Spleen (tissue), 13 donors: ENCODE measurements around the gene HNRNPA2B1. TPM values are rescaled to one million over a fixed set of nuclear protein-coding genes. Genes with fewer than 3 reads are reported as not detected.
A peak's percentile ranks its signal among the peaks of the same experiment; 100 is the strongest.

Source experiments
- DNase-seq: peaks from one replicate; pipeline ENCODE4 v3.0.0-alpha.2; 2020
- H3K27ac ChIP-seq, 8 donors: fragments of 200-600 bp; sonication (generic) in 7 of 8; 1 replicate in 4 of 8; 2 replicates in 4 of 8; pipeline versions ENCODE4 v1.5.0 to v1.8.0; 2016 to 2021; ENCODE audit warnings: inconsistent platforms in 4 of 8, mild to moderate bottlenecking in 4 of 8, moderate library complexity in 1 of 8
- H3K27me3 ChIP-seq, 7 donors: fragments of 200-600 bp; sonication (generic) in 6 of 7; replicated peaks in 1 of 7; 1 replicate in 4 of 7; 2 replicates in 3 of 7; pipeline versions ENCODE4 v1.5.0 to v1.8.0; 2016 to 2021; ENCODE audit warnings: inconsistent platforms in 3 of 7, mild to moderate bottlenecking in 1 of 7
- H3K36me3 ChIP-seq, 6 donors: fragments of 200-600 bp; sonication (generic) in 5 of 6; 1 replicate in 4 of 6; 2 replicates in 2 of 6; pipeline versions ENCODE4 v1.5.0 to v1.8.0; 2016 to 2021; ENCODE audit warnings: inconsistent platforms in 2 of 6
- H3K4me1 ChIP-seq, 6 donors: fragments of 200-600 bp; sonication (generic) in 5 of 6; 1 replicate in 3 of 6; 2 replicates in 3 of 6; pipeline versions ENCODE4 v1.5.0 to v1.8.0; 2016 to 2021; ENCODE audit warnings: inconsistent platforms in 3 of 6
- H3K4me3 ChIP-seq, 8 donors: fragments of 200-600 bp; sonication (generic) in 7 of 8; 1 replicate in 4 of 8; 2 replicates in 4 of 8; pipeline versions ENCODE4 v1.5.0 to v1.8.0; 2016 to 2021; ENCODE audit warnings: inconsistent platforms in 4 of 8, mild to moderate bottlenecking in 4 of 8, moderate library complexity in 2 of 8
- H3K9me3 ChIP-seq, 8 donors: fragments of 200-600 bp; sonication (generic) in 7 of 8; 1 replicate in 4 of 8; 2 replicates in 4 of 8; pipeline versions ENCODE4 v1.5.0 to v1.8.0; 2016 to 2021; ENCODE audit warnings: inconsistent platforms in 4 of 8
- POLR2A ChIP-seq, 3 donors: fragments of 450-650 bp; IDR thresholded peaks; one replicate each; pipeline ENCODE4 v1.5.1; 2017; ENCODE audit warnings: antibody characterized with exemption in 3 of 3, mild to moderate bottlenecking in 1 of 3
- POLR2AphosphoS5 ChIP-seq, 3 donors: sonication (generic); formaldehyde crosslinking; IDR thresholded peaks; one replicate each; pipeline ENCODE4 v1.5.1; 2017; ENCODE audit warnings: antibody characterized with exemption in 3 of 3
- WGBS, 5 donors: extraction: QIAGEN DNeasy Blood & Tissue Kit in 3 of 5; methylation state at CpG; one replicate each; pipeline versions ENCODE4 v1.1.5 to v1.1.7; 2013 to 2018; 5-methylcytosine and 5-hydroxymethylcytosine counted together
- intact Hi-C: fragments of 100-400 bp; cut with DNase I; formaldehyde crosslinking; loops from one replicate; pipeline ENCODE4 v1.15.0; 2023; ENCODE audit warnings: low total_unique reads
- long read RNA-seq, 2 donors: transcript quantifications; one replicate each; lab custom pipeline, GENCODE V29; 2026
- polyA plus RNA-seq, 3 donors: library from polyadenylated mRNA; stranded (reverse); fragments of 200-250 nt; gene quantifications; one replicate each; pipeline ENCODE4 v1.2.1, GENCODE V29; 2013
- total RNA-seq, 7 donors: library from RNA; depleted of rRNA in 3 of 7; stranded (reverse); fragments of >200 nt in 3 of 7; fragmentation: NEBNext Ultra II Directional in 4 of 7; extraction: Animal tissue kit (Norgen Biotek cat#: 25700) in 4 of 7; gene quantifications; one replicate each; pipeline versions ENCODE4 v1.1.0 to v1.2.1, GENCODE V29; 2016 to 2021
- TF ChIP-seq, protein P1 (sequence below), 11 experiments: fragments of 200-600 bp in 7 of 11; fragments of 450-650 bp in 4 of 11; sonication (generic) in 4 of 11; IDR thresholded peaks in 8 of 11; conservative IDR thresholded peaks in 3 of 11; 1 replicate in 7 of 11; 2 replicates in 4 of 11; pipeline versions ENCODE4 v1.4.0 to v1.8.0; 2016 to 2021; ENCODE audit warnings: antibody characterized with exemption in 11 of 11, inconsistent platforms in 4 of 11, mild to moderate bottlenecking in 1 of 11
- donor health status: healthy with polysubstance abuse.
- donor health status: DM: no; HTN: no; CAD: no; lungs with moderate emphysema.
- donor health status: DM: no; HTN: no; CAD: no.
- donor health status: Bipolar disorder and iron deficiency.
- donor health status: healthy.
- donor health status: DM: no; HTN: no; CAD: no.
- donor health status: DM: yes; HTN: yes; CAD: no.

The HNRNPA2B1 gene
- total RNA-seq (100 to 1,000 TPM; 267 to 549 (median 418) TPM), polyA plus RNA-seq (100 to 1,000 TPM; 509 to 690 (median 538) TPM)
- long read RNA-seq, donor 1, full-length matches to known transcripts = 144 of 542 reads
- long read RNA-seq, donor 1, partial matches to known transcripts = 358 of 542 reads
- long read RNA-seq, donor 1, other reads (novel, unspliced or antisense) = 40 of 542 reads
- long read RNA-seq, donor 2, full-length matches to known transcripts = 120 of 431 reads
- long read RNA-seq, donor 2, partial matches to known transcripts = 297 of 431 reads
- long read RNA-seq, donor 2, other reads (novel, unspliced or antisense) = 14 of 431 reads

DNA sequence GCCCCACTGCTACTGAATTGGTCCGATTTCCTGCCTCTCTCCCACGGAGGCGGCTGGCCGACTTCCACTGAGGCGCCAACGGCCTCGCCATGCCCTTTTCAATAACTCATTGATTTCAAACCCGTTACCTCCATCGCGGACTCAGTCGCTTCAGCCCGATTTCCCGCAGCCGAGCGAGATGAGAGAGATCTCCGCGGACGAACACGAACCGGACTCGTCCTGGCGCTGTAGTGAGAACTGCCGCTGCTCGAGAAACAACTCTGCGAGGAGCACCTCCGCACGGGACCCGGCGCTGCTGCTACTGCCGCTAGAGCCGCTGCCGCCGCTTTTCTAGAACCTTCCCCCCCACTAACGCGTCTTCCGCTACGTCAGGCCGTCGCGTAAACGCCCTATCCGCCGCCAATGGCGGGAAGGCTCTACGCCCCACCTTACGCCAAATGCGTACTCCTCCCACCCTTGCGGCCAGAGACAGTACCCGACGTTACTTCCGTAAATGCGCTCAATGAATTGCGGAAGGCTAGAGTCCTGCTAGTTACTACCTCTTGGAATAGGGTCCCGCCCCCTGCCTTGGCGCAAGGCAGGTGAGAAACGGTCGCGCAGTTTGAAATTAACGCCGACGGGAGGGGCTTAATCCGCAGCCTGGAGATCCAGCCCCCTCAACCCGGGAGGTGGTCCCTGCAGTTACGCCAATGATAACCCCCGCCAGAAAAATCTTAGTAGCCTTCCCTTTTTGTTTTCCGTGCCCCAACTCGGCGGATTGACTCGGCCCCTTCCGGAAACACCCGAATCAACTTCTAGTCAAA lies at the start of gene HNRNPA2B1:
HNRNPA2B1 (minus strand) TSS at position 303 of the 803 bp plus-strand sequence; CDS start at position 134, 169 bp downstream.
- 0 to 1% (median 0%) methylated on average over 62 to 71 of the region's 71 CpGs for WGBS, 5 donors
- intact Hi-C loops = loop anchor here (10.0 kb wide), 1 partner anchor 306 kb away; no protein-coding TSS in a partner anchor
- H3K4me1 ChIP-seq = peaks cover 43 to 69% (median 56%) of the 10 kb centered on the region in 6 donors
- peak; percentile 99 for DNase-seq
- peak within 1 kb of the TSS; percentile 51 to 93 (median 89) for H3K4me3 ChIP-seq
- H3K9me3 ChIP-seq = no peaks in the 10 kb centered on the region
- TF ChIP-seq, protein P1, sequence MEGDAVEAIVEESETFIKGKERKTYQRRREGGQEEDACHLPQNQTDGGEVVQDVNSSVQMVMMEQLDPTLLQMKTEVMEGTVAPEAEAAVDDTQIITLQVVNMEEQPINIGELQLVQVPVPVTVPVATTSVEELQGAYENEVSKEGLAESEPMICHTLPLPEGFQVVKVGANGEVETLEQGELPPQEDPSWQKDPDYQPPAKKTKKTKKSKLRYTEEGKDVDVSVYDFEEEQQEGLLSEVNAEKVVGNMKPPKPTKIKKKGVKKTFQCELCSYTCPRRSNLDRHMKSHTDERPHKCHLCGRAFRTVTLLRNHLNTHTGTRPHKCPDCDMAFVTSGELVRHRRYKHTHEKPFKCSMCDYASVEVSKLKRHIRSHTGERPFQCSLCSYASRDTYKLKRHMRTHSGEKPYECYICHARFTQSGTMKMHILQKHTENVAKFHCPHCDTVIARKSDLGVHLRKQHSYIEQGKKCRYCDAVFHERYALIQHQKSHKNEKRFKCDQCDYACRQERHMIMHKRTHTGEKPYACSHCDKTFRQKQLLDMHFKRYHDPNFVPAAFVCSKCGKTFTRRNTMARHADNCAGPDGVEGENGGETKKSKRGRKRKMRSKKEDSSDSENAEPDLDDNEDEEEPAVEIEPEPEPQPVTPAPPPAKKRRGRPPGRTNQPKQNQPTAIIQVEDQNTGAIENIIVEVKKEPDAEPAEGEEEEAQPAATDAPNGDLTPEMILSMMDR (IDR thresholded peaks at IDR 0.05 in 8 of 11, conservative IDR thresholded peaks at IDR 0.05 in 3 of 11) = peak in 7 of 11 experiments; percentile 7 to 56 (median 51)
- peak; percentile 100 for TF ChIP-seq POLR2AphosphoS5 (IDR thresholded peaks at IDR 0.05)
- TF ChIP-seq POLR2A (IDR thresholded peaks at IDR 0.05) = peak; percentile 100
- peak within 1 kb of the TSS; percentile 99 to 100 (median 100) for H3K27ac ChIP-seq
- H3K27me3 ChIP-seq = no peaks in the 10 kb centered on the region
- H3K36me3 ChIP-seq = peaks cover 0 to 41% (median 18%) of the 10 kb centered on the region in 6 donors

DNA sequence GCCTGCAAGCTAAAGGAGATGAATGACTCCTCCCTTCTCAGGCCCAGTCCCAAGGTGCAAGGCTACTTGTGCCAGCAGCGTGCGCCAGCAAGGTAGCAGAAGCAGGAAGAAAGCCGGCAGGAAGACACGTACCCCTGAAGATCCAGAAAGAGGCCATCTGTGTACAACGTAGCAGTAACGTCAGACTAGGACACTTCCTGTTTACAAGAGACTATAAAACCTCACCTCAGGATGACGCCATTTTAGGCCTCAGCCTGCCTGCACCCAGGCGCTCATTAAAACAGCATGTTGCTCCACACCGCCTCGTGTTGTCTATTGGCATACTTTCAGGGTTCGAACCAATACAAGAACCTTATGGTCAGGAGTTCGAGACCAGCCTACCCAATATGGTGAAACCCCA lies 49.7 kb upstream of the HNRNPA2B1 start:
- Histone ChIP-seq H3K27me3 (peaks cover 0 to 5% (median 0%) of the 10 kb centered on the region in 7 donors), H3K9me3 (no peaks in the 10 kb centered on the region), H3K4me3 (no peak overlapping the region), H3K27ac (no peak overlapping the region), H3K36me3 (no peaks in the 10 kb centered on the region), H3K4me1 (no peaks in the 10 kb centered on the region)
- WGBS, 5 donors = 72 to 85% (median 76%) methylated on average over 12 of the region's 12 CpGs
- TF ChIP-seq, protein P1 (IDR thresholded peaks at IDR 0.05 in 8 of 11, conservative IDR thresholded peaks at IDR 0.05 in 3 of 11) = no peak
- TF ChIP-seq POLR2AphosphoS5 (IDR thresholded peaks at IDR 0.05) = no peak
- TF ChIP-seq POLR2A (IDR thresholded peaks at IDR 0.05) = no peak
- DNase-seq = no peak
- intact Hi-C loops = no loop called here

DNA sequence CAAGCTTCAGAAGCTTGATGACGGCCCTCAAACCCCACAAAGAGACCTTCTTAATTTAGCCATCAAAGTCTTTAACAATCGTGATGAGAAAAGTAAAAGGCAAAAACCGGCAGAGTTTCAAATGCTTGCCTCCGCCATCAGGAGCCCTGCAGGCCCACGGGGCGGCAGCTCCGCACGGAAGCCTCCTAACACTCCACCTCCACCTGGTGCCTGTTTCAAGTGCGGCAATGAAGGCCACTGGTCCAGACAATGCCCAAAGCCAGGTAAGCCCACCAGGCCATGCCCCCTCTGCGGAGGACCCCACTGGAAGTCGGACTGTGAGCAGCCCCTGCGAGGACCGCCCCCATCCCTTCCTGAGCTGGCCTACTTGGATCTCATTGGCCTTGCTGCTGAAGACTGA lies 44.6 kb upstream of the HNRNPA2B1 start:
- Histone ChIP-seq H3K27ac (no peak overlapping the region), H3K36me3 (no peaks in the 10 kb centered on the region), H3K27me3 (peaks cover 0 to 5% (median 0%) of the 10 kb centered on the region in 7 donors), H3K9me3 (no peaks in the 10 kb centered on the region), H3K4me3 (no peak overlapping the region), H3K4me1 (no peaks in the 10 kb centered on the region)
- TF ChIP-seq POLR2A (IDR thresholded peaks at IDR 0.05) = no peak
- TF ChIP-seq, protein P1 (IDR thresholded peaks at IDR 0.05 in 8 of 11, conservative IDR thresholded peaks at IDR 0.05 in 3 of 11) = no peak
- TF ChIP-seq POLR2AphosphoS5 (IDR thresholded peaks at IDR 0.05) = no peak
- no peak for DNase-seq
- intact Hi-C loops = no loop called here
- WGBS, 5 donors = 93 to 97% (median 94%) methylated on average over 10 to 13 of the region's 13 CpGs

DNA sequence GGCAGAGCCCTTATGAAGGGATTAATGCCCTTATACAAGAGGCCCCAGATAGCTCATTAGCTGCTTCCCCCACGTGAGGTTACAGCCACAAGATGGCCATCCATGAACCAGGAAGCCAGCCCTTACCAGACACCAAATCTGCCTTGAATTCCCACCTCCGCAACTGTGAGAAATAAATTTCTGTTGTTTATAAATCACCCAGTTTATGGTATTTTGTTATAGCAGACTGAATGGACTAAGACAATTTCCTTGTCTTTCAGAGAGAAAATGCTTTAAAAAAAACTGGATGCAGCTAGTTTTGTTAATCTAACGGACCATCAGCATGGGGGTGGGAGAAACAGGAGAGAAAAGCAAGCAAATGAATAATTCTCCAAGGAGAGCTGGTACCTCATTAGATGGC lies 37.5 kb upstream of the HNRNPA2B1 start:
- Histone ChIP-seq H3K36me3 (no peaks in the 10 kb centered on the region), H3K27ac (no peak overlapping the region), H3K27me3 (no peaks in the 10 kb centered on the region), H3K9me3 (no peaks in the 10 kb centered on the region), H3K4me3 (no peak overlapping the region), H3K4me1 (no peaks in the 10 kb centered on the region)
- intact Hi-C loops = no loop called here
- DNase-seq = no peak
- TF ChIP-seq POLR2A (IDR thresholded peaks at IDR 0.05) = no peak
- no peak for TF ChIP-seq POLR2AphosphoS5 (IDR thresholded peaks at IDR 0.05)
- TF ChIP-seq, protein P1 (IDR thresholded peaks at IDR 0.05 in 8 of 11, conservative IDR thresholded peaks at IDR 0.05 in 3 of 11) = no peak
- 58 to 71% (median 70%) methylated on average over 3 of the region's 3 CpGs for WGBS, 5 donors
